SKM-1 treated with dmso at 0.1 percent for 144 hours (cell line): ENCODE data around the gene SPATS2.

Experiments
- DNase-seq: peaks from one replicate; lab custom pipeline; 2025; ENCODE audit not compliant: unreplicated experiment; lab: John Stamatoyannopoulos, UW

SPATS2 gene

DNA sequence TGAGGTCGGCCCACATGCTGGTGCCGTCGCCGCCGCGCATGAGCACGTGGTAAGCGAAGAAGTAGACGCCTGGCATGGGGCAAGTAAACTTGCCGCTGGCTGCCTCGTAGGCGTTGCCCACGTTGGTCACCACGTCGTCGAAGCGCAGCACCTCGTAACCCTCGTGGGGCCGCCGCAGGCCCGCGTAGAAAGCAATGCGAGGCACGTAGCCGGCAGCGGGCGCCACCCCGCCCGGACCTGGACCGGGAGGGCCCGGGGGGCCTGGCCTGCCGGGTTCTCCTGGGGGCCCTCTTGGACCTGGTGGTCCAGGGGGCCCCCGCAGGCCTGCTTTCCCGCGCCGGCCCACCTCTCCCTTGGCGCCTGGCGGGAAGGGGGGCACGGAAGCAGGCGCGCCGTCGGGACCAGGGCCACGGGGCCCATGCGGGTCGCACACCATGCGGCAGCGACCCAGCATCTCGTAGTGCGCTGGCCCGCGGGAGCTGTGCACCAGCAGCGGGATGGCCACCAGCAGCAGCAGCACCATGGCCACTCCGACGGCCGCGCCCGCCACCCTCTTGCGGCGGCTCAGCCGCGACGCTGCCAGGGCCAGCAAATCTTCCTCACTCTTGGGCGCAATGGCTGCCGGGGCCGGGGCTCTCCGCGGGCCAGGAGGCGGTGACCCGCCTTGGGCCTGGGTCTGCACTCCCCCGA, 31.2 kb upstream of the SPATS2 start:
- DNase-seq: no peak

DNA sequence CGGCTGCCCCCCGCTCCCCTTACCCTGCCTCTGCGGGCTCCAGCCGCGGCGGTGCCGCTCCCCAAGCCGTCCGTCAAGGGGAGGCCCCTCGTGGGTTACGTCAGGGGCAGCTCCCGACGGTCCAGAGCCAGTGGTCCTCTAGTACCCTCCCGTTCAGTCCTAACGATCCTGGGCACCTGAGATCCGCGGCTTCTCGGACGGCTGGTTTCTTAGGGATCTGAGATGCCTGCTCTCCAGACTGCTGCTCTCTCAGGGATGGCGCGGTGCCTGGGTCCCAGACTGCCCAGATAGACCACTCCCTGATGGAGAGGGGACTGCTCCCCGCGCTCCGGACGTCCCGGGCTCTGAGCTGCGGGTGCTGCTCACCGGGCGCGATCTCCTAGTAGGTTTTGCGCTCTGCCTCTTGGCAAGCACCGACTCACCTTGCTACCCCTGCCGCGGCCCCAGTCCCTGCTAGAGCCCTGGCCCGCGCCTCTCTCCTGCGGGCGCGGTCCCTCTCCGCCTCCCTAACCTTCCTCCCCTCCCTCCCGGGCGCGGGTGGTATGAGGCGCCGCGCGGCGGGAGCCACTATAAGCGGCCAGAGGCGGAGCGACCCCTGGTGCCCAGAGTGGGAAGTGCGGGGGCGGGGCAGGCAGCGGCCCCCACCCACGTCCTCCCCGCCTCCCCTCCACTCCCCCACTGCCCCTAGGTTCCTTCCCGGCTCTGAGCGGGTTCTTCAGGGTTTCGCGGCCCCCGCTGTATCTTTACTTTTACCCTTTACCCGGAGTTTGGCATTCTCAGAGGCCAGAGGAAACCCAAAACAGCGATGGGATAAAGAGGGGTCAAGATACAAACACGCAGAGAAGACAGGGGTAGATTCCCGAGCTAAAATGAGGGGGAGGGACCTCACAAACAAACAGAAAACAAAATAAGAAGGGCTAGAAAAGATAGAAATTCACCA, 30.3 kb upstream of the SPATS2 start, which contains the start of gene C1QL4:
Gene C1QL4, minus strand, starts transcription at position 544 of the 940 bp plus-strand sequence. CDS start 711 bp downstream, outside the sequence.
- DNase-seq: peak; percentile 41

- no peak for DNase-seq
Observed at GRCh38 chr12:49338830-49339463, 28.3 kb upstream of the SPATS2 start.

DNA sequence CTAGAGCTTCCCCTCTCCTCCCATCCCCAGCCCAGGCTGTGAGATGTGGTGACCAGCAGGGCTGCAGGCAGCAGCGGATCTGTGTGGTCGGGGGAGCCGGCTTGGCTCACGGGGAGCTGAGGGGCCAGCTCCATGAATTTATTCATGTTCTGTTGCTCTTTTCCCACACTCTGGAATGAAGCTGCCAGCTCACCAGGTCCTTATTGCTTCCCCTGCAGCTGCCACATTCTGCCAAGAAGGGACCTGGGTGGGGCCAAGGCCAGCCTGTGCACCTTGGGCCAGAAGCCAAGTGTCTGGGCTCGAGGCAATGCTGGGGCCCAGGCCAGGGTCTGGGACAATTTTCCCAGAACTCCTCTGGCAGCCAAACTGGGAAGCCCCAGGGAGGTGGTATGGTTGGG, 27.8 kb upstream of the SPATS2 start:
- no peak for DNase-seq

GRCh38 chr12:49340095-49340870, 27.0 kb upstream of the SPATS2 start:
- DNase-seq: no peak

DNA sequence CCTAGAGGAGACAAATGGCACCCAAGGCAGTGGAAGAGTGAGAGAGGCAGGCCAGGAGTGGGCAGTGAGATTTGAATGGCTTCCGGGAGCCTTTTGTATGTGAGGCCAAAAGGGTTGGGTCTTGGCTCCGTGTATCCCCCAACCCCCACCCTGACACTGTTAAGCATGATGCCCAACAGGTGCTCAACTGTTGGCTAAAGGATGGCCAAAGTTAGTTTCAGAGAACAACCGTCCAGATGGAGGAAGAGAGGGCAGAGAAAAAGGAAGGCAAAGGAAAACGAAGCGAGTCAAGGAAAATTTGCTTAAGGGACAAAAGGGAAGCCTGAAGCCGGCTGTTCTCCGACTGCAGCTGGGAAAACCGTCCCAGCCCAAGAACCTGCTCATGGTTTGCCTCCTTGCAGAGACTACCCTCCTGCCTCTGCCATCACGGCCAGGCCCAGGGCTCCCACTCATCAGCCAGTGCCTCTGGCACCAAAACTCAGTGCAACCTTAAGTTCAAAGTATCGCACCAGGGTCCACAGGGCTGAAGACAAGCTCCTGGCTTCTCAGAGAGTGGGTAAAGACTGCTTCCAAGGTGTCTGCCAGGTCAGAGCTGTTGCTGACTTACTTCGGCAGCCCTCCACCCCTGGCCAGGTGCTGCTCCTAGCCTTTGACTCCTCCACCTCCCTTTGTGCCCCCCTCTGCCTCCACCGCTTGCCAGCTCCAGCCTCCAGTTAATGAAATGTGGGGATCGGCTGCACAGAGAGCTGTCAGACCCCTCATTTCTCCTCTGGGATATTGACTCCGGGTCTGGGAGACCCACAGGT, 26.1 kb upstream of the SPATS2 start:
- no peak for DNase-seq

GRCh38 chr12:49341777-49342065, 25.5 kb upstream of the SPATS2 start:
- no peak for DNase-seq

- peak; percentile 87 for DNase-seq
Observed at GRCh38 chr12:49342066-49342913, 25.0 kb upstream of the SPATS2 start.

GRCh38 chr12:49342914-49343731, 24.1 kb upstream of the SPATS2 start:
- DNase-seq: no peak

DNA sequence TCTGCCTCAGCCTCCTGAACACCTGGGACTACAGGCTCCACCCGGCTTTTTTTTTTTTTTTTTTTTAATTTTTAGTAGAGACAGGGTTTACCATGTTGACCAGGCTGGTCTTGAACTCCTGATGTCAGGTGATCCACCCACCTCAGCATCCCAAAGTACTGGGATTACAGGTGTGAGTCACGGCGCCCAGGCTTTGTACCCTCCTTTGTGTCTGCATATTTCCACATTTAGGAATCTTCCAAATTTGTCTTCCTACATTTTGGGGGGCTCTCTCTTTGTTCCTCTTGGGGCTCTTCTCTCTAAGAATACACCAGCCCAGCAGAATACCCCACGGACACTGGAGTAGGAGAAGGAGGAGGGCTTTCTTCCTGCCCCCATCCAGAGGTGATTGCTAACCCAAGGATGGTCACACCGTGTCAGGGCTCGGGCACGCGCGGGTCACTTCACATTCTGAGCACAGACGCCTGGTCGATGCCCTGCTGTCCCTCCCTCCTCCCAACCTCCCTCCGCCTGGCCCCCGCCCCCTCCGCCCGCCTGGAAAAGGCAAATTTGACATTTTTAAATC, 22.7 kb upstream of the SPATS2 start:
- DNase-seq: no peak

DNA sequence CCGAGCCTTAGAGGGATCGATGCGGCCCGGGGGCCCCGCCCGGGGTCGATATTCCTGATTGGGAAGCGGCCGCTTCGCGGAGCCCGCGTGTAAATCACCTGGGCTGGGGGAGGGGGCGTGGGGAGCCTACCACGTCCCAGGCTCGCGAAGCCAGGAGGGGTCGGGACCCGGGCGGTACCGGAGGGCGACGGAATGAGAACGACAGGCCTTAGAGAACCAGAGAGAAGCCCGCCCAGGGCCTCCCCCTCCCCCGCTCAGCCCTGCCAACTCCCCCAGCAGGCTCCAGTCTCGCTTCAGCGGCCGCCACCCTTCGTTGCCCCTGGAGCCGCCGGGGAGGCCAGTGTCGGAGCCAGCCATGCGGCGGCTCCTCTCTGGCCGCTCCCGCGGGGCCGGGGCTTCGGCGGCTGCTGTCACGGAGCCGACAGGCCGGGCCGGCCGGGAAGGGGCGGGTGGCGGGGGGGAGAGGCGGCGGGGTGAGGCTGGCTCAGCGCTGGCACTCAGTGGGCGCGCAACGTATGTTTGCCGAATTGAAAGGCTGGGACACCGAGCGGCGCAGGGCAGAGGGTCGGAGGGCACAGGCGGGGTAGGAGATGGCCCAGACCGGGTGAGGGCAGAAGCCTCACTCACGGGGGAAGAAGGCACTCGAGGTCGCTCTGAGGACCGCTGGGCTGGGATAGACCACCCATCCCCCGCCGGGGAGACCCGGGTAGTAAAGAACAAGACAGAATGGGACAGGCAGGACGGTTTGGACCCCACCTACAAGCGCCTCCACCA, 22.0 kb upstream of the SPATS2 start:
- no peak for DNase-seq

GRCh38 chr12:49345825-49346658, 21.2 kb upstream of the SPATS2 start:
- DNase-seq: no peak

DNA sequence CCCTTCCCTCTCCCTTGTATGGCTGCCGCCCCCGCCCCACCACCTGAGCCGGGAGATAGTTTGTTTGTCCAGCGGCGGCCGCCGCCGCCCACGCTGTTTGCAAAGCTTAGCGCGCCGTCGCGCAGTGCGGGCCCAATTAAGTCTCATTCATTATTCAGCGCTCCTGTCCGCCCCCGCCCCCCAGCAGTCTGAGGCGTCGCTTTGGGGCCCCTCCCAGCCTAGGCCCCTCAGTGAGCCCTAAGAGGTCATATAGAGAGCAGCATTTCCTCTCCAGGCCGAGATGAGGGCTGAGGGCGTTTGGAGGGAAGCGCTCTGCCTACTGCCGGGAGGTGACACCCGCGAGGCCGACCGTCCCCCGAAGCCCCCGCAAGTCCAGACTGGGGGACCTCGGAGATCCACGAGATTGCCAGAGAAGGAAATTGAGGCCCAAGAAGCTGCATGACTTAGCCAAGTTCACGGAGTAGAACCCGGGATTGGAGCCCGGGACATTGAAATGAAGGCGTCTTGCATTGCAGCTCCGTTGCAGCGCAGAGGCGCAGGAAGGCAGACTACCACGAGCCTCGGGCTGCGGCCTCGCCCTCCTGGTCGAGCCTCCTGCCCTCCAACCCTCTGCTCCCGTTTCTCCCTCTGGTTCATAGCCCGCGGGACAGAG, 20.5 kb upstream of the SPATS2 start, which contains the start of gene DNAJC22:
Gene DNAJC22, plus strand, starts transcription at position 230 of the 652 bp plus-strand sequence. CDS start 1,985 bp downstream, outside the sequence.
- no peak for DNase-seq

- DNase-seq: no peak
Observed at GRCh38 chr12:49347311-49348193, 19.7 kb upstream of the SPATS2 start.

DNA sequence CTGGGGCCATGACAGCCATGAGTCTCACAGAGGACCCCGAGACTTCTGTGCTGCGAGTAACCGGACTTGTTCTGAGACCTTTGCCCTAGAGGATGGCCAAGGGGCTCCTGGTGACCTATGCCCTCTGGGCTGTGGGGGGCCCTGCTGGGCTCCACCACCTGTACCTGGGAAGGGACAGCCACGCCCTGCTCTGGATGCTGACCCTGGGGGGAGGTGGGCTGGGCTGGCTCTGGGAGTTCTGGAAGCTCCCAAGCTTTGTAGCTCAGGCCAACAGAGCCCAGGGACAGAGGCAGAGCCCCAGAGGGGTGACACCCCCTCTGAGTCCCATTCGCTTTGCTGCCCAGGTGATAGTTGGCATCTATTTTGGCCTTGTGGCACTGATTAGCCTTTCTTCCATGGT, 18.5 kb upstream of the SPATS2 start:
- DNase-seq: no peak
